ENCODE data around the gene COL3A1. TPM values are rescaled to one million over a fixed set of nuclear protein-coding genes. Genes with fewer than 3 reads are reported as not detected.

Gene COL3A1
- total RNA-seq, 5 donors from 2014 or later (not counting 1 experiment from before 2014, with no cell fraction given) = 0.79 to 2.0 (median 1.3) TPM; not detected in 2

DNA sequence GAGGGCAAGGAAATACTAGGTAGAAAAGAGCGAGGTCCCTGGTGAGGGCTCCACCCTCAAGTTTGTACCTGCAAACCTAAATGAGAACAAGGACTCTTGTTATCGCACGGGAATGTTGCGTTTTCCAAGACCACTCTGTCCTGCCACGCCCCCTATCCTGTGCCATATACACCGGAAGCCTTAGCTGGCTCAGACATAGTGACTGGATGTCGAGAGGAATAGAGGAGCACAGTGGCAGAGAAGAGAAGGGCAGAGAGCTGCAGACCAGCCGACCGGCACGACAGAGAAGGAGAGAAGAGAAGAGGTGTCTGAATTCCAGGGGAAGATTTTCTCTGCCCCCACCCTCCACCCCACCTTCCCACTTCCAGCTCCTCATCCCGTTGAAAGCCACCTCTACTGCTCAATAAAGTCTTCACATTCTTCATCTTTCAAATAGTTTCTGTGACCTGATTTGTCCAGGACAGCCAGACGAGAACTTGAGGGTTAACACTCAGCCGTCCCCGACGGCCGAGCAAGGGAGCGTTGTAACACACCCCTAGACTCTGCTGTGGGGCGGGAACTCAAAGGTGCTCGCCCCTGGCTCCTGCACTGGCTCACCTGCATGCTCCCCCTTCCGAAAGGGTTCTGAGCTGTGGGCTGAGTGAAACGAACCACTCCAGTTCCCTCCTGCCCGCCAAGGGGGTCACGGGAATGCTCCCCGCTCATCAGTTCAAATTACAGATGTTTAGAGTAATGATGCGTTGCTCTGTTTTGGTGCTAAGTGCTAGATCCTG is 24.9 kb upstream of the COL3A1 start:
- Histone ChIP-seq H3K4me1 (ENCODE audit: control insufficient read depth in 1 of 2, extremely low read depth in 1 of 2, insufficient read depth in 2 of 2, low read length in 2 of 2) (no peaks in the 10 kb centered on the region), H3K27me3 (replicated peaks in 1 of 2; ENCODE audit: control insufficient read depth in 2 of 2, extremely low read depth in 1 of 2, insufficient read depth in 2 of 2, low read length in 1 of 2) (peaks cover 0 to 2% of the 10 kb centered on the region in 2 experiments), H3K27ac (ENCODE audit: low read length) (no peak overlapping the region), H3K4me3 (ENCODE audit: control insufficient read depth in 1 of 2, extremely low read depth in 1 of 2, low read length in 1 of 2) (no peak overlapping the region), H3K9me3 (no peaks in the 10 kb centered on the region), H3K36me3 (ENCODE audit: control insufficient read depth in 2 of 2, extremely low read depth in 1 of 2, insufficient read depth in 1 of 2, low read length in 1 of 2) (no peaks in the 10 kb centered on the region)
- WGBS (ENCODE audit: insufficient coverage) = 93% methylated on average over 12 of the region's 25 CpGs
- Mint-ChIP-seq H3K27ac (no peak overlapping the region), H3K36me3 (no peaks in the 10 kb centered on the region), H3K4me1 (no peaks in the 10 kb centered on the region), H3K9me3 (peaks cover 0 to 3% (median 0%) of the 10 kb centered on the region in 3 donors), H3K27me3 (no peaks in the 10 kb centered on the region), H3K4me3 (no peak overlapping the region)
- ChIA-PET CTCF (no interaction called here), POLR2A (no interaction called here)
- ATAC-seq (replicated peaks in 1 of 4) = no peak
- DNase-seq = no peak

DNA sequence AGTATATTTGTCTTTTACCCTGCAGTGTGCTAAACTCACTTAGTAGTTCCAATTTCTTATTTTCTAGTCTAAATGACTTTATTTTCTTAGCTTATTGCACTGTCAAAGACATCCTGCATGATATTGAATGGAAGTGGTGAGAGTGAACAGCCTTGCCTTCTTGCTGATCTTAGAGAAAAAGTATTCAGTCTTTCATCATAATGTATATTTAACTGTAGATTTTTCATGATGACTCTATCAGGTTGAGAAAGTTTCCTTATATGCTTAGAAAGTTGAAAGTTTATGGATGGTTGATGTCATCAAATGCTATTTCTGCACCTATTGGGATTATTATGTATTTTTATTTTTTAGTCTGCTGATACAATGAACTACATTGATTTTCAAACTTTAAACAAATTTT is 21.3 kb upstream of the COL3A1 start:
- H3K27ac ChIP-seq (ENCODE audit: low read length) = no peak overlapping the region
- H3K36me3 ChIP-seq (ENCODE audit: control insufficient read depth in 2 of 2, extremely low read depth in 1 of 2, insufficient read depth in 1 of 2, low read length in 1 of 2) = no peaks in the 10 kb centered on the region
- no peaks in the 10 kb centered on the region for H3K4me1 ChIP-seq (ENCODE audit: control insufficient read depth in 1 of 2, extremely low read depth in 1 of 2, insufficient read depth in 2 of 2, low read length in 2 of 2)
- H3K9me3 ChIP-seq = no peaks in the 10 kb centered on the region
- no peaks in the 10 kb centered on the region for H3K4me1 Mint-ChIP-seq
- POLR2A ChIA-PET = no interaction called here
- ATAC-seq (replicated peaks in 1 of 4) = no peak
- CTCF ChIA-PET = no interaction called here
- no peak for DNase-seq
- H3K27me3 ChIP-seq (replicated peaks in 1 of 2; ENCODE audit: control insufficient read depth in 2 of 2, extremely low read depth in 1 of 2, insufficient read depth in 2 of 2, low read length in 1 of 2) = no peaks in the 10 kb centered on the region
- H3K36me3 Mint-ChIP-seq = no peaks in the 10 kb centered on the region
- H3K27me3 Mint-ChIP-seq = no peaks in the 10 kb centered on the region
- H3K4me3 Mint-ChIP-seq = no peak overlapping the region
- no peak overlapping the region for H3K27ac Mint-ChIP-seq
- H3K4me3 ChIP-seq (ENCODE audit: control insufficient read depth in 1 of 2, extremely low read depth in 1 of 2, low read length in 1 of 2) = no peak overlapping the region
- H3K9me3 Mint-ChIP-seq = peaks cover 0 to 3% (median 0%) of the 10 kb centered on the region in 3 donors

DNA sequence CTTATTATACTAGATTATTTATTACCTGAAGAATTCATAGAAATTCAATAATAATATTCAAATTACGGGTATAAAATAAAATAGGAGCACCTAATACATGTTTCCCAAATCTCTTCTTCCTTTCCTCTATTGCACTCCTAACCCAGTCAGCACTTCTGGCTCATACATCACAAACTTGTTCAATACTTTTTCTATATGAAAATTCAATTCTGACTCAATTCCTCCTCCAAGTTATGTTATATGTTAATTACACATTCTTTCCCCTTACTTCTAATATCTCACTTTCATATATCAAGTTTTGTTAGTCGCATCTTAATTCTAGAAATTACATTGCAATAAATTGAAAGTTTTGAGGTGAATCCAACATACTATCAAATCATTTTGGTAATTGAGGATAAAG is 17.9 kb upstream of the COL3A1 start:
- WGBS (ENCODE audit: insufficient coverage) = no CpG with 5 or more reads among the region's 2 CpGs
- POLR2A ChIA-PET = no interaction called here
- H3K4me1 Mint-ChIP-seq = no peaks in the 10 kb centered on the region

DNA sequence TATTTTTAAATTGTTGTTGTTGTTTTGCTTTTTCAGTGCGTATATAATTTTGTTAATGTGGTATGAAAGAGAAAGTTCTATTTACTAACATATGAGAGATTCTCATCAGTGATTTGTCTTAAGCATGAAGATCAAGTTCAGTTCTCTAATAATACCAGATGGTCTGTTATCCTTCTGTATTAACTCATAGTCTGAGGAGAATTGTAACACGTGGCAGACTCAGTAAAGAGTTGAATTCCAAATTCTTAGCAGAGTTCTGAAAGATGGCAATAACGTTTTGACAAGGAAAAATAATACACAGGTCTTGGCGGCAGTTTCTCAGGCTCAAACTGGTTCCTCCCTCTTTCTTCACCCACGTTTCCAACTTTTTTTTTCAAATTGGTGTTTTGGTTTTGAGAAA is 17.2 kb upstream of the COL3A1 start:
- Histone ChIP-seq H3K36me3 (ENCODE audit: control insufficient read depth in 2 of 2, extremely low read depth in 1 of 2, insufficient read depth in 1 of 2, low read length in 1 of 2) (no peaks in the 10 kb centered on the region), H3K4me1 (ENCODE audit: control insufficient read depth in 1 of 2, extremely low read depth in 1 of 2, insufficient read depth in 2 of 2, low read length in 2 of 2) (no peaks in the 10 kb centered on the region), H3K27me3 (replicated peaks in 1 of 2; ENCODE audit: control insufficient read depth in 2 of 2, extremely low read depth in 1 of 2, insufficient read depth in 2 of 2, low read length in 1 of 2) (no peaks in the 10 kb centered on the region), H3K27ac (ENCODE audit: low read length) (no peak overlapping the region), H3K4me3 (ENCODE audit: control insufficient read depth in 1 of 2, extremely low read depth in 1 of 2, low read length in 1 of 2) (no peak overlapping the region), H3K9me3 (no peaks in the 10 kb centered on the region)
- WGBS (ENCODE audit: insufficient coverage) = no CpG with 5 or more reads among the region's 5 CpGs
- ChIA-PET POLR2A (no interaction called here), CTCF (no interaction called here)
- Mint-ChIP-seq H3K27ac (no peak overlapping the region), H3K9me3 (peaks cover 0 to 9% (median 0%) of the 10 kb centered on the region in 3 donors), H3K4me1 (no peaks in the 10 kb centered on the region), H3K36me3 (no peaks in the 10 kb centered on the region), H3K27me3 (no peaks in the 10 kb centered on the region), H3K4me3 (no peak overlapping the region)
- no peak for ATAC-seq (replicated peaks in 1 of 4)
- no peak for DNase-seq

More for the DNA sequence above, 17.9 kb upstream of the COL3A1 start:
- CTCF ChIA-PET = no interaction called here
- no peaks in the 10 kb centered on the region for H3K4me1 ChIP-seq (ENCODE audit: control insufficient read depth in 1 of 2, extremely low read depth in 1 of 2, insufficient read depth in 2 of 2, low read length in 2 of 2)
- no peaks in the 10 kb centered on the region for H3K36me3 Mint-ChIP-seq
- H3K27ac ChIP-seq (ENCODE audit: low read length) = no peak overlapping the region
- no peak overlapping the region for H3K27ac Mint-ChIP-seq
- no peaks in the 10 kb centered on the region for H3K9me3 ChIP-seq
- DNase-seq (no peak), ATAC-seq (replicated peaks in 1 of 4) (no peak)
- peaks cover 0 to 7% (median 0%) of the 10 kb centered on the region in 3 donors for H3K9me3 Mint-ChIP-seq
- no peak overlapping the region for H3K4me3 ChIP-seq (ENCODE audit: control insufficient read depth in 1 of 2, extremely low read depth in 1 of 2, low read length in 1 of 2)
- no peaks in the 10 kb centered on the region for H3K27me3 ChIP-seq (replicated peaks in 1 of 2; ENCODE audit: control insufficient read depth in 2 of 2, extremely low read depth in 1 of 2, insufficient read depth in 2 of 2, low read length in 1 of 2)
- H3K27me3 Mint-ChIP-seq = no peaks in the 10 kb centered on the region
- H3K4me3 Mint-ChIP-seq = no peak overlapping the region
- H3K36me3 ChIP-seq (ENCODE audit: control insufficient read depth in 2 of 2, extremely low read depth in 1 of 2, insufficient read depth in 1 of 2, low read length in 1 of 2) = no peaks in the 10 kb centered on the region

DNA sequence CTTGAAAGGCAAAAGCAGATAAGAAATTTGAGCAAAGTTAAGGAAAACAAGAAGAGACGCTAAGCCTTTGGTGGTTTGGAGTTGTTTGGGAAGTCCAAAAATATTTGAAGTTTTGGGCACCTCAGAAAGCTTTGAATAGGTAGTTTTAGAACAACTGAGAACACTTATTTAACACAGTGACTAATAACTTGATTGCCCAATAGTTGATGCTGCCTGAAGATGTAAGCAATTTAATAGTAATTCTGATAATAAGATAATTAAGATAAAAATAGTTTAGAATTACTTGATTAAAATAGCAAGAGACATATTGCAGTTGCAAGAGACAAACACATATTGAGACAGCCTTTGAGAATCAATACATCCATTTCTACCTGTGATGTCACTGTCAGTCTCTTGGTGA is 16.5 kb upstream of the COL3A1 start:
- Mint-ChIP-seq H3K4me3 (no peak overlapping the region), H3K27me3 (no peaks in the 10 kb centered on the region), H3K4me1 (no peaks in the 10 kb centered on the region), H3K27ac (no peak overlapping the region), H3K9me3 (peaks cover 0 to 9% (median 0%) of the 10 kb centered on the region in 3 donors), H3K36me3 (no peaks in the 10 kb centered on the region)
- H3K27ac ChIP-seq (ENCODE audit: low read length) = no peak overlapping the region
- H3K9me3 ChIP-seq = no peaks in the 10 kb centered on the region
- POLR2A ChIA-PET = interaction anchor here in 1 of 2 donors (0.6 kb wide), 1 partner anchor 129 kb away, joined by 5 read pairs; no protein-coding TSS in a partner anchor
- ATAC-seq (replicated peaks in 1 of 4) = no peak
- no peak overlapping the region for H3K4me3 ChIP-seq (ENCODE audit: control insufficient read depth in 1 of 2, extremely low read depth in 1 of 2, low read length in 1 of 2)
- no peaks in the 10 kb centered on the region for H3K27me3 ChIP-seq (replicated peaks in 1 of 2; ENCODE audit: control insufficient read depth in 2 of 2, extremely low read depth in 1 of 2, insufficient read depth in 2 of 2, low read length in 1 of 2)
- no peak for DNase-seq
- H3K4me1 ChIP-seq (ENCODE audit: control insufficient read depth in 1 of 2, extremely low read depth in 1 of 2, insufficient read depth in 2 of 2, low read length in 2 of 2) = no peaks in the 10 kb centered on the region
- H3K36me3 ChIP-seq (ENCODE audit: control insufficient read depth in 2 of 2, extremely low read depth in 1 of 2, insufficient read depth in 1 of 2, low read length in 1 of 2) = no peaks in the 10 kb centered on the region
- no CpG with 5 or more reads among the region's 1 CpG for WGBS (ENCODE audit: insufficient coverage)
- CTCF ChIA-PET = no interaction called here

DNA sequence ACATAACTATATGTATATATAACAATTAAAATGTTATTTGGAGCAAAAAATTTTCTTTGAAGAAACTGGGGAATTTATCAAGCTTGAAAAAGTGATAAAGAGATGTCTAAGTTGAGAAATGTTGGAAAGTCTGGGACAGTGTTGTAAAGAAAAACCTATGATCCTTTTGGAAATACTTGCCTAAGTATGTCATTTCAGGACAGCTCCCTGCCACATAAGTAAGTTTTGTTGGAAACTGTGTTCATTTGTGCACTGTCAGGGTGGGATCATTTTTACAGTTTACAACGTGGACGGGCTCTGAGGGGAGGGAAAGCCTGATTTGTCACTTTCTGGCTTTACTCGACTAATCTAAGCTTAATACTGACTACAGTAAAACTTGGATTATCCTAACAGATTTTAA is 10.4 kb upstream of the COL3A1 start:
- Histone ChIP-seq H3K36me3 (ENCODE audit: control insufficient read depth in 2 of 2, extremely low read depth in 1 of 2, insufficient read depth in 1 of 2, low read length in 1 of 2) (no peaks in the 10 kb centered on the region), H3K27ac (ENCODE audit: low read length) (no peak overlapping the region), H3K4me1 (ENCODE audit: control insufficient read depth in 1 of 2, extremely low read depth in 1 of 2, insufficient read depth in 2 of 2, low read length in 2 of 2) (no peaks in the 10 kb centered on the region), H3K9me3 (no peaks in the 10 kb centered on the region), H3K4me3 (ENCODE audit: control insufficient read depth in 1 of 2, extremely low read depth in 1 of 2, low read length in 1 of 2) (no peak overlapping the region), H3K27me3 (replicated peaks in 1 of 2; ENCODE audit: control insufficient read depth in 2 of 2, extremely low read depth in 1 of 2, insufficient read depth in 2 of 2, low read length in 1 of 2) (no peaks in the 10 kb centered on the region)
- Mint-ChIP-seq H3K9me3 (peaks cover 0 to 6% (median 0%) of the 10 kb centered on the region in 3 donors), H3K36me3 (no peaks in the 10 kb centered on the region), H3K27me3 (no peaks in the 10 kb centered on the region), H3K4me3 (no peak overlapping the region), H3K27ac (no peak overlapping the region), H3K4me1 (no peaks in the 10 kb centered on the region)
- ChIA-PET POLR2A (no interaction called here), CTCF (no interaction called here)
- ATAC-seq (replicated peaks in 1 of 4) (no peak), DNase-seq (no peak)
- no CpG with 5 or more reads among the region's 3 CpGs for WGBS (ENCODE audit: insufficient coverage)
